HEK293 (cell line): Measurements from ENCODE around the gene COL4A1.

Source experiments
- CTCF ChIA-PET: fragments of 350-600 bp; formaldehyde crosslinking; extraction: SDS; loops from one replicate; lab custom pipeline; 2021; ENCODE audit warnings: antibody characterized with exemption; lab: Yijun Ruan, JAX
- POLR2A ChIA-PET: fragments of 300-600 bp; formaldehyde crosslinking; extraction: SDS; loops from one replicate; lab custom pipeline; 2020; ENCODE audit warnings: antibody characterized with exemption, inconsistent platforms; lab: Yijun Ruan, JAX
- H3K27ac ChIP-seq: fragments of 200-500 bp; sonication (Bioruptor generic); 2 replicates; pipeline ENCODE4 v1.5.1; 2014; ENCODE audit warnings: low read depth, low read length, control low read depth, inconsistent platforms; ENCODE audit errors: extremely low read depth
- H3K36me3 ChIP-seq, 2 experiments: fragments of 200-500 bp in 1 of 2; sonication (Bioruptor generic) in 1 of 2; 1 replicate in 1 of 2; 2 replicates in 1 of 2; pipeline ENCODE4 v1.5.1; 2014 to 2017; ENCODE audit warnings: inconsistent platforms in 2 of 2, low read length in 2 of 2; ENCODE audit not compliant: control insufficient read depth in 2 of 2, insufficient read depth in 1 of 2
- H3K4me1 ChIP-seq: fragments of 200-500 bp; sonication (Bioruptor generic); 2 replicates; pipeline ENCODE4 v1.5.1; 2014; ENCODE audit warnings: mild to moderate bottlenecking, low read length, inconsistent platforms; ENCODE audit not compliant: control insufficient read depth, insufficient read depth
- H3K4me3 ChIP-seq: 2 replicates; pipeline ENCODE4 v1.5.1; 2011; ENCODE audit warnings: low read depth, mild to moderate bottlenecking, control low read depth, low read length, moderate library complexity
- H3K9me3 ChIP-seq: fragments of 200-500 bp; sonication (Bioruptor generic); 2 replicates; pipeline ENCODE4 v1.5.1; 2014; ENCODE audit warnings: low read depth, low read length, inconsistent platforms; ENCODE audit not compliant: control insufficient read depth, insufficient read depth
- KLF1 ChIP-seq: fragments of 450-650 bp; formaldehyde crosslinking; IDR thresholded peaks from 2 replicates; pipeline ENCODE4 v1.5.1; 2016; ENCODE audit warnings: missing biosample characterization, missing genetic modification characterization
- SCRT1 ChIP-seq: fragments of 450-650 bp; formaldehyde crosslinking; IDR thresholded peaks from 2 replicates; pipeline ENCODE4 v1.5.1; 2016; ENCODE audit warnings: missing biosample characterization, missing genetic modification characterization, borderline replicate concordance
- SP7 ChIP-seq: fragments of 450-650 bp; formaldehyde crosslinking; IDR thresholded peaks from 2 replicates; pipeline ENCODE4 v1.5.1; 2016; ENCODE audit warnings: missing biosample characterization, missing genetic modification characterization
- ZBTB7A ChIP-seq: fragments of 450-650 bp; formaldehyde crosslinking; IDR thresholded peaks from 2 replicates; pipeline ENCODE4 v1.5.1; 2016; ENCODE audit warnings: low read depth, missing biosample characterization, missing genetic modification characterization
- ZNF138 ChIP-seq: fragments of 450-650 bp; formaldehyde crosslinking; IDR thresholded peaks from 2 replicates; pipeline ENCODE4 v1.5.1; 2016; ENCODE audit warnings: missing biosample characterization, missing genetic modification characterization, borderline replicate concordance
- ZNF157 ChIP-seq: fragments of 450-650 bp; formaldehyde crosslinking; IDR thresholded peaks from 2 replicates; pipeline ENCODE4 v1.5.1; 2016; ENCODE audit warnings: missing biosample characterization, missing genetic modification characterization
- ZNF19 ChIP-seq: fragments of 450-650 bp; formaldehyde crosslinking; IDR thresholded peaks from 2 replicates; pipeline ENCODE4; 2016; ENCODE audit warnings: missing biosample characterization, missing genetic modification characterization, low read depth
- ZNF202 ChIP-seq: fragments of 450-650 bp; formaldehyde crosslinking; IDR thresholded peaks from 2 replicates; pipeline ENCODE4 v1.5.1; 2016; ENCODE audit warnings: missing biosample characterization, missing genetic modification characterization, borderline replicate concordance
- ZNF324 ChIP-seq: fragments of 450-650 bp; formaldehyde crosslinking; IDR thresholded peaks from 2 replicates; pipeline ENCODE4 v1.5.1; 2016; ENCODE audit warnings: missing biosample characterization, missing genetic modification characterization
- ZNF362 ChIP-seq: fragments of 450-650 bp; formaldehyde crosslinking; IDR thresholded peaks from 2 replicates; pipeline ENCODE4 v1.5.1; 2016; ENCODE audit warnings: missing biosample characterization, missing genetic modification characterization
- ZNF394 ChIP-seq: fragments of 450-650 bp; formaldehyde crosslinking; IDR thresholded peaks from 2 replicates; pipeline ENCODE4 v1.5.1; 2016; ENCODE audit warnings: missing biosample characterization, missing genetic modification characterization, mild to moderate bottlenecking, moderate library complexity, borderline replicate concordance
- ZNF514 ChIP-seq: fragments of 450-650 bp; formaldehyde crosslinking; IDR thresholded peaks from 2 replicates; pipeline ENCODE4 v1.5.1; 2016; ENCODE audit warnings: missing biosample characterization, missing genetic modification characterization
- ZNF521 ChIP-seq: fragments of 450-650 bp; formaldehyde crosslinking; IDR thresholded peaks from 2 replicates; pipeline ENCODE4 v1.5.1; 2017; ENCODE audit warnings: missing biosample characterization, mild to moderate bottlenecking, missing genetic modification characterization
- ZNF792 ChIP-seq: fragments of 450-650 bp; formaldehyde crosslinking; IDR thresholded peaks from 2 replicates; pipeline ENCODE4 v1.5.1; 2016; ENCODE audit warnings: missing biosample characterization, missing genetic modification characterization
- ZNF837 ChIP-seq: fragments of 450-650 bp; formaldehyde crosslinking; IDR thresholded peaks from 2 replicates; pipeline ENCODE4 v1.5.1; 2016; ENCODE audit warnings: missing biosample characterization, missing genetic modification characterization
- ZSCAN4 ChIP-seq: fragments of 450-650 bp; formaldehyde crosslinking; IDR thresholded peaks from 2 replicates; pipeline ENCODE4 v1.5.1; 2017; ENCODE audit warnings: missing biosample characterization, missing genetic modification characterization
- TF ChIP-seq, protein P1 (sequence below): fragments of 450-650 bp; formaldehyde crosslinking; IDR thresholded peaks from 2 replicates; pipeline ENCODE4 v1.5.1; 2016; ENCODE audit warnings: missing biosample characterization, missing genetic modification characterization
- TF ChIP-seq, protein P2 (sequence below): fragments of 450-650 bp; formaldehyde crosslinking; conservative IDR thresholded peaks from 2 replicates; pipeline ENCODE4 v1.5.1; 2016; ENCODE audit warnings: low read depth, missing biosample characterization, missing genetic modification characterization

Gene COL4A1

GRCh38 chr13:110238818-110239195, 68.2 kb downstream of the COL4A1 start:
- TF ChIP-seq SP7 (tag by site-specific recombination) = no peak
- no peak for TF ChIP-seq ZNF362 (tag by site-specific recombination)
- TF ChIP-seq ZNF138 (tag by site-specific recombination) = no peak
- no peak for TF ChIP-seq KLF1 (tag by site-specific recombination)
- TF ChIP-seq, protein P1, sequence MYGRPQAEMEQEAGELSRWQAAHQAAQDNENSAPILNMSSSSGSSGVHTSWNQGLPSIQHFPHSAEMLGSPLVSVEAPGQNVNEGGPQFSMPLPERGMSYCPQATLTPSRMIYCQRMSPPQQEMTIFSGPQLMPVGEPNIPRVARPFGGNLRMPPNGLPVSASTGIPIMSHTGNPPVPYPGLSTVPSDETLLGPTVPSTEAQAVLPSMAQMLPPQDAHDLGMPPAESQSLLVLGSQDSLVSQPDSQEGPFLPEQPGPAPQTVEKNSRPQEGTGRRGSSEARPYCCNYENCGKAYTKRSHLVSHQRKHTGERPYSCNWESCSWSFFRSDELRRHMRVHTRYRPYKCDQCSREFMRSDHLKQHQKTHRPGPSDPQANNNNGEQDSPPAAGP = no peak
- Histone ChIP-seq H3K27ac (no peak overlapping the region), H3K9me3 (no peaks in the 10 kb centered on the region), H3K36me3 (no peaks in the 10 kb centered on the region), H3K4me1 (no peaks in the 10 kb centered on the region), H3K4me3 (no peak overlapping the region)
- ChIA-PET POLR2A (no interaction called here), CTCF (interaction anchor here (0.5 to 1.9 kb wide), 9 partner anchors 9 to 1341 kb away, joined by 3 to 5 read pairs (median 4); no protein-coding TSS in a partner anchor)

- TF ChIP-seq, protein P2, sequence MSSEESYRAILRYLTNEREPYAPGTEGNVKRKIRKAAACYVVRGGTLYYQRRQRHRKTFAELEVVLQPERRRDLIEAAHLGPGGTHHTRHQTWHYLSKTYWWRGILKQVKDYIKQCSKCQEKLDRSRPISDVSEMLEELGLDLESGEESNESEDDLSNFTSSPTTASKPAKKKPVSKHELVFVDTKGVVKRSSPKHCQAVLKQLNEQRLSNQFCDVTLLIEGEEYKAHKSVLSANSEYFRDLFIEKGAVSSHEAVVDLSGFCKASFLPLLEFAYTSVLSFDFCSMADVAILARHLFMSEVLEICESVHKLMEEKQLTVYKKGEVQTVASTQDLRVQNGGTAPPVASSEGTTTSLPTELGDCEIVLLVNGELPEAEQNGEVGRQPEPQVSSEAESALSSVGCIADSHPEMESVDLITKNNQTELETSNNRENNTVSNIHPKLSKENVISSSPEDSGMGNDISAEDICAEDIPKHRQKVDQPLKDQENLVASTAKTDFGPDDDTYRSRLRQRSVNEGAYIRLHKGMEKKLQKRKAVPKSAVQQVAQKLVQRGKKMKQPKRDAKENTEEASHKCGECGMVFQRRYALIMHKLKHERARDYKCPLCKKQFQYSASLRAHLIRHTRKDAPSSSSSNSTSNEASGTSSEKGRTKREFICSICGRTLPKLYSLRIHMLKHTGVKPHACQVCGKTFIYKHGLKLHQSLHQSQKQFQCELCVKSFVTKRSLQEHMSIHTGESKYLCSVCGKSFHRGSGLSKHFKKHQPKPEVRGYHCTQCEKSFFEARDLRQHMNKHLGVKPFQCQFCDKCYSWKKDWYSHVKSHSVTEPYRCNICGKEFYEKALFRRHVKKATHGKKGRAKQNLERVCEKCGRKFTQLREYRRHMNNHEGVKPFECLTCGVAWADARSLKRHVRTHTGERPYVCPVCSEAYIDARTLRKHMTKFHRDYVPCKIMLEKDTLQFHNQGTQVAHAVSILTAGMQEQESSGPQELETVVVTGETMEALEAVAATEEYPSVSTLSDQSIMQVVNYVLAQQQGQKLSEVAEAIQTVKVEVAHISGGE (tag by site-specific recombination) = no peak
- TF ChIP-seq ZNF394 (tag by site-specific recombination) (no peak), ZNF521 (tag by site-specific recombination) (no peak), ZNF514 (tag by site-specific recombination) (no peak), SCRT1 (tag by site-specific recombination) (no peak), ZBTB7A (tag by site-specific recombination) (no peak), ZNF202 (tag by site-specific recombination) (no peak), ZNF157 (no peak), ZNF792 (tag by site-specific recombination) (no peak), ZNF324 (no peak), ZSCAN4 (tag by site-specific recombination) (no peak), ZNF837 (tag by site-specific recombination) (no peak), ZNF362 (tag by site-specific recombination) (no peak), ZNF19 (tag by site-specific recombination) (no peak)
- H3K4me3 ChIP-seq = no peak overlapping the region
- H3K9me3 ChIP-seq = no peaks in the 10 kb centered on the region
- CTCF ChIA-PET = interaction anchor here (0.6 to 1.9 kb wide), 10 partner anchors 10 to 470 kb away, joined by 3 to 5 read pairs (median 4); no protein-coding TSS in a partner anchor
- no peak overlapping the region for H3K27ac ChIP-seq
- no peaks in the 10 kb centered on the region for H3K36me3 ChIP-seq
- no peaks in the 10 kb centered on the region for H3K4me1 ChIP-seq
- POLR2A ChIA-PET = no interaction called here
Measured at GRCh38 chr13:110237875-110238817, 68.8 kb downstream of the COL4A1 start.
